GM18867 (cell line): ENCODE measurements around the gene DPH5.
"Not testable (repeated sequence)": the region's sequence is repeated elsewhere in the genome, so short reads cannot be mapped to it uniquely, and the experiment has no call there.

Experiments used
- ATAC-seq: cut with Tn5 transposase; IDR thresholded peaks from one replicate; pipeline ENCODE4 v1.9.1; 2021; ENCODE audit warnings: mild to moderate bottlenecking, moderate library complexity; ENCODE audit not compliant: unreplicated experiment

Gene DPH5

GRCh38 chr1:101025657-101026429 is at the start of gene DPH5:
Gene DPH5, minus strand, starts transcription at chr1:101025784. Its CDS starts 341 bp downstream, at chr1:101025443.
- ATAC-seq = peak; percentile 86

- ATAC-seq = no peak
These were observed 48.3 kb upstream of the DPH5 start for GRCh38 chr1:101073836-101074235.

- ATAC-seq = no peak
These were observed 45.9 kb upstream of the DPH5 start for GRCh38 chr1:101071470-101071891.

- ATAC-seq = no peak
These were observed 43.6 kb upstream of the DPH5 start for GRCh38 chr1:101069158-101069557.

GRCh38 chr1:101066937-101067335 is 41.4 kb upstream of the DPH5 start:
- ATAC-seq = not testable (repeated sequence)

- no peak for ATAC-seq
These were observed 40.8 kb upstream of the DPH5 start for GRCh38 chr1:101066260-101066936.

- ATAC-seq = no peak
These were observed 40.0 kb upstream of the DPH5 start for GRCh38 chr1:101065575-101065974.

GRCh38 chr1:101064697-101065096 is 39.1 kb upstream of the DPH5 start:
- no peak for ATAC-seq

- ATAC-seq = peak; percentile 68
These were observed 35.4 kb upstream of the DPH5 start for GRCh38 chr1:101060992-101061391.

- no peak for ATAC-seq
These were observed 34.5 kb upstream of the DPH5 start for GRCh38 chr1:101059945-101060542.

- ATAC-seq = no peak
These were observed 30.0 kb upstream of the DPH5 start for GRCh38 chr1:101055623-101056022.

- peak; percentile 92 for ATAC-seq
These were observed 26.4 kb upstream of the DPH5 start for GRCh38 chr1:101051688-101052638.

GRCh38 chr1:101050869-101051268 is 25.3 kb upstream of the DPH5 start:
- no peak for ATAC-seq

GRCh38 chr1:101044749-101045148 is 19.2 kb upstream of the DPH5 start:
- ATAC-seq = no peak

GRCh38 chr1:101044259-101044658 is 18.7 kb upstream of the DPH5 start:
- no peak for ATAC-seq

GRCh38 chr1:101043776-101044175 is 18.2 kb upstream of the DPH5 start:
- ATAC-seq = no peak

GRCh38 chr1:101041300-101041699 is 15.7 kb upstream of the DPH5 start:
- ATAC-seq = no peak

GRCh38 chr1:101040666-101041065 is 15.1 kb upstream of the DPH5 start:
- no peak for ATAC-seq

- ATAC-seq = no peak
These were observed 13.7 kb upstream of the DPH5 start for GRCh38 chr1:101039245-101039644.

GRCh38 chr1:101037316-101037715 is 11.7 kb upstream of the DPH5 start:
- ATAC-seq = no peak

GRCh38 chr1:101033017-101033416 is 7.4 kb upstream of the DPH5 start:
- no peak for ATAC-seq
